ENCODE measurements around the gene KRTAP29-1. TPM values are rescaled to one million over a fixed set of nuclear protein-coding genes. Genes with fewer than 3 reads are reported as not detected.
"Not testable (repeated sequence)": the region's sequence is repeated elsewhere in the genome, so short reads cannot be mapped to it uniquely, and the experiment has no call there.

Gene KRTAP29-1
- total and polyA plus RNA-seq, 2 experiments from 2014 or later = not detected

DNA sequence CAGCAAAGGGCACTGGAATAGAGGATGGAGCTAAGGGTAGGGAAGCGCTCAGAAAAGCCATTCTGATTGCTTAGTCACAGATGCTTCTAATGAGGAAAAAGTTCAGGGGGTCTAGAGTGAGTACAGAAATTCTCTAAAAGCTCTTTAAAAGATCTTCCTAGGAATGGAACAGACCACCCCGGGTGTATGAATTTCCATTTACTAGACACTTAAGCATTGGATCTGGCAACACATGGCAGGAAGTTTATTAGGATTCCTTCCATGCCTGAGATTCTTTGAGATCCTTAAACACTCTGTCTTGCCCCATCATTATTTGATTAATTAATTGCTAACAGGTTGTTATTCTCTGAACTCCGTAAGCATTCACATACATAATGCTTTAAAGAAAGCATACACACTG lies 18.6 kb downstream of the KRTAP29-1 start:
- no peak for DNase-seq (ENCODE audit: low read depth in 1 of 2, low spot score in 1 of 2)
- no peak overlapping the region for H3K4me3 ChIP-seq
- no peak overlapping the region for H3K27ac ChIP-seq
- no peaks in the 10 kb centered on the region for H3K9me3 ChIP-seq (ENCODE audit: low read depth)
- no peaks in the 10 kb centered on the region for H3K36me3 ChIP-seq
- TF ChIP-seq, protein P1, sequence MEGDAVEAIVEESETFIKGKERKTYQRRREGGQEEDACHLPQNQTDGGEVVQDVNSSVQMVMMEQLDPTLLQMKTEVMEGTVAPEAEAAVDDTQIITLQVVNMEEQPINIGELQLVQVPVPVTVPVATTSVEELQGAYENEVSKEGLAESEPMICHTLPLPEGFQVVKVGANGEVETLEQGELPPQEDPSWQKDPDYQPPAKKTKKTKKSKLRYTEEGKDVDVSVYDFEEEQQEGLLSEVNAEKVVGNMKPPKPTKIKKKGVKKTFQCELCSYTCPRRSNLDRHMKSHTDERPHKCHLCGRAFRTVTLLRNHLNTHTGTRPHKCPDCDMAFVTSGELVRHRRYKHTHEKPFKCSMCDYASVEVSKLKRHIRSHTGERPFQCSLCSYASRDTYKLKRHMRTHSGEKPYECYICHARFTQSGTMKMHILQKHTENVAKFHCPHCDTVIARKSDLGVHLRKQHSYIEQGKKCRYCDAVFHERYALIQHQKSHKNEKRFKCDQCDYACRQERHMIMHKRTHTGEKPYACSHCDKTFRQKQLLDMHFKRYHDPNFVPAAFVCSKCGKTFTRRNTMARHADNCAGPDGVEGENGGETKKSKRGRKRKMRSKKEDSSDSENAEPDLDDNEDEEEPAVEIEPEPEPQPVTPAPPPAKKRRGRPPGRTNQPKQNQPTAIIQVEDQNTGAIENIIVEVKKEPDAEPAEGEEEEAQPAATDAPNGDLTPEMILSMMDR (IDR thresholded peaks at IDR 0.05; ENCODE audit: low read depth, low read length) = no peak
- no peaks in the 10 kb centered on the region for H3K27me3 ChIP-seq
- H3K4me1 ChIP-seq (ENCODE audit: low read depth) = no peaks in the 10 kb centered on the region

DNA sequence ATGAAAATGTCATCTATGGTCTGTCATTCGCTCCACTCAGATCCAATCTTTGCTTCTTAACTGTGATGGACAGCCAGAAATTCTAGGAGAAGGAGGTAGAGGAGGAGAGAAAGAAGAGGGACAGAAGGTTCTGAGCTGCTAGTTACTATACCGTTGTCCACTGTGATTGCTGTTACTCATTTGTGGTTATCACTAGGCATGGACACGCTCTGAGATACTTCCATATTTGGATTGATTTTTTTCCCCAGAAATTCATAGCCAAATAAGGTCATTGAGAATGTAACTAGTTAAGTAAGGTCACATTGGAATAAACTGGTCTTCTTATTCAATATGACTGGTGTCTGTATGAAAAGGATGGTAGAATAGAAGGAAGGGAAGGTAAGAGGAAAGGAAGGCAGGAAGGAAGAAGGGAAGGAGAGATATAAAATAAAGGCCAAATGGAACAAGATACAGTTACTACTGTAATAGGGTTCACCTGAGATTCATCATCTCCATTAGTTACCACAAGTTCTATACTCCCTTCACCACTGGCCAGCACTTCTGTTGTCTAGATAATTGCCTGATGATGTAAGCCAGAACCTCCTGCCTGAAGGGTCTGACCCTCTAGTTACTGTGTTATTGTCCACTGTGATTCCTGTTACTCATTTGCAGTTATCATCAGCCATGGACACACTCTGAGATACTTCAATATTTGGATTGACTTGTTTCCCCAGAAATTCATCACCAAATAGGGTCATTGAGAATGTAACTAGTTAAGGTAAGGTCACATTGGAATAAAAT lies 24.3 kb downstream of the KRTAP29-1 start:
- peaks cover 7% of the 10 kb centered on the region for H3K27me3 ChIP-seq
- no peak overlapping the region for H3K27ac ChIP-seq
- H3K4me3 ChIP-seq = no peak overlapping the region
- H3K9me3 ChIP-seq (ENCODE audit: low read depth) = no peaks in the 10 kb centered on the region
- TF ChIP-seq, protein P1 (IDR thresholded peaks at IDR 0.05; ENCODE audit: low read depth, low read length) = no peak
- DNase-seq (ENCODE audit: low read depth in 1 of 2, low spot score in 1 of 2) = no peak
- H3K36me3 ChIP-seq = no peaks in the 10 kb centered on the region
- H3K4me1 ChIP-seq (ENCODE audit: low read depth) = no peaks in the 10 kb centered on the region

DNA sequence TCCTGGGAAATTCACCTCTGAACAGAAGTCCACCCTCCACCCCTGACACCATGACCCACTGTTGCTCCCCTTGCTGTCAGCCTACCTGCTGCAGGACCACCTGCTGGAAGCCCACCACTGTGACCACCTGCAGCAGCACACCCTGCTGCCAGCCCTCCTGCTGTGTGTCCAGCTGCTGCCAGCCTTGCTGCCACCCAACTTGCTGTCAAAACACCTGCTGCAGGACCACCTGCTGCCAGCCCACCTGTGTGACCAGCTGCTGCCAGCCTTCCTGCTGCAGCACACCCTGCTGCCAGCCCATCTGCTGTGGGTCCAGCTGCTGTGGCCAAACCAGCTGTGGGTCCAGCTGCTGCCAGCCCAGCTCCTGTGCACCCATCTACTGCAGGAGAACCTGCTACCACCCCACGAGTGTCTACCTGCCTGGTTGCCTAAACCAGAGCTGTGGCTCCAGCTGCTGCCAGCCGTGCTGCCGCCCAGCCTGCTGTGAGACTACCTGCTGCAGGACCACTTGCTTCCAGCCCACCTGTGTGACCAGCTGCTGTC lies 26.9 kb downstream of the KRTAP29-1 start, which contains the start of gene KRTAP9-7:
Gene KRTAP9-7 (plus strand): TSS at position 51 of the 543 bp plus-strand sequence. CDS start 0 bp downstream, at position 51.
- DNase-seq (ENCODE audit: low read depth in 1 of 2, low spot score in 1 of 2); H3K4me1 ChIP-seq (ENCODE audit: low read depth): not testable (repeated sequence)

DNA sequence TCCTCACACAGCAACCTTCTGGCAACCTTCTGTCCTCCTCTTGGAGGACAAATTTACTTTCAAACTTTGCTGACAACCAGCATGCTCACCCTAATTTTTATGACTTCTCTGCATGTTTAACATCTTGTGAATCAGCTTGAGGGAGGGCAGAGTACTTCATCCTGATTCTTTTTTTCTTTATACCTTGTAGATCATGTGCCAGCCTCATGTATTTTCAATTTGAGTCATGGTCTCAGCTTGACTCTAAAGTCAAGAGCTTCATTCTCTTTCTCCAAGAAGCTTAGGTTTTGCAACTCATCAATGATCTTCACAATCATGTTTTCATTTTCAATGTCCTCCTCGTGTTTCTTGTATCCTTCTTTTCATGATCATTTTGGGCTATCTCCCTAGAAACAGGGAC lies 30.8 kb downstream of the KRTAP29-1 start:
- TF ChIP-seq, protein P1 (IDR thresholded peaks at IDR 0.05; ENCODE audit: low read depth, low read length) = no peak
- H3K4me3 ChIP-seq = no peak overlapping the region
- H3K27me3 ChIP-seq = peaks cover 7% of the 10 kb centered on the region
- H3K27ac ChIP-seq = no peak overlapping the region
- no peaks in the 10 kb centered on the region for H3K36me3 ChIP-seq
- no peak for DNase-seq (ENCODE audit: low read depth in 1 of 2, low spot score in 1 of 2)
- no peaks in the 10 kb centered on the region for H3K4me1 ChIP-seq (ENCODE audit: low read depth)
- H3K9me3 ChIP-seq (ENCODE audit: low read depth) = no peaks in the 10 kb centered on the region

More for the DNA sequence above, 26.9 kb downstream of the KRTAP29-1 start, which contains the start of gene KRTAP9-7:
- not testable (repeated sequence) for H3K27me3 ChIP-seq; H3K9me3 ChIP-seq (ENCODE audit: low read depth); H3K36me3 ChIP-seq; H3K4me3 ChIP-seq; H3K27ac ChIP-seq

DNA sequence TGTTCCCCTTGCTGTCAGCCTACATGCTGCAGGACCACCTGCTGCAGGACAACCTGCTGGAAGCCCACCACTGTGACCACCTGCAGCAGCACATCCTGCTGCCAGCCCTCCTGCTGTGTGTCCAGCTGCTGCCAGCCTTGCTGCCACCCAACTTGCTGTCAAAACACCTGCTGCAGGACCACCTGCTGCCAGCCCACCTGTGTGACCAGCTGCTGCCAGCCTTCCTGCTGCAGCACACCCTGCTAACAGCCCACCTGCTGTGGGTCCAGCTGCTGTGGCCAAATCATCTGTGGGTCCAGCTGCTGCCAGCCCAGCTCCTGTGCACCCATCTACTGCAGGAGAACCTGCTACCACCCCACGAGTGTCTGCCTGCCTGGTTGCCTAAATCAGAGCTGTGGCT lies 31.3 kb downstream of the KRTAP29-1 start:
- not testable (repeated sequence) for H3K36me3 ChIP-seq; H3K4me3 ChIP-seq; H3K9me3 ChIP-seq (ENCODE audit: low read depth); DNase-seq (ENCODE audit: low read depth in 1 of 2, low spot score in 1 of 2); H3K27ac ChIP-seq; H3K27me3 ChIP-seq; H3K4me1 ChIP-seq (ENCODE audit: low read depth)

DNA sequence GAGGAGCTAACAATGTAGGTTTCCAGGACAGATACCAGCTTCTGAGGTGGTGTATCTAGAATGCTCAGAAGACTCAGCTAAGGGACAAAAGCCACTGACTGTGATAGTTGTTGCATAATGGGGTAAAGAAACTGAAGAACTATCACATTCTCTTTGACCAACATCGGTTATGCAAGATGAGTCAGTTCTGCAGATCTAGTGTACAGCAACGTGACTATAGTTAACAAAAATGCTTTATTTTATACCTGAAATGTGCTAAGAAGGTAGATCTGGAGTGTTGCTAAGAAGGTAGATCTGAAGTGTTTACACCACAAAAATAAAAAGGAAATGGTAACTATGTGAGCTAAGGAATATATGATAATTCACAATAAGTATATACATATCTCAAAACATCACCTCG lies 34.9 kb downstream of the KRTAP29-1 start:
- no peaks in the 10 kb centered on the region for H3K9me3 ChIP-seq (ENCODE audit: low read depth)
- no peak overlapping the region for H3K4me3 ChIP-seq
- H3K4me1 ChIP-seq (ENCODE audit: low read depth) = no peaks in the 10 kb centered on the region
- H3K27me3 ChIP-seq = peaks cover 21% of the 10 kb centered on the region
- H3K27ac ChIP-seq = no peak overlapping the region
- no peaks in the 10 kb centered on the region for H3K36me3 ChIP-seq
- DNase-seq (ENCODE audit: low read depth in 1 of 2, low spot score in 1 of 2) = no peak
- TF ChIP-seq, protein P1 (IDR thresholded peaks at IDR 0.05; ENCODE audit: low read depth, low read length) = no peak

All from cardiac muscle cell (in vitro differentiated cells and primary cell).